Daoy (cell line): ENCODE data around the gene SSU72. TPM values are rescaled to one million over a fixed set of nuclear protein-coding genes. Genes with fewer than 3 reads are reported as not detected.
"Not testable (repeated sequence)": the region's sequence is repeated elsewhere in the genome, so short reads cannot be mapped to it uniquely, and the experiment has no call there.

Experiments used
- DNase-seq: peaks from one replicate; pipeline ENCODE4 v3.0.0-alpha.2; 2015; ENCODE audit warnings: low read depth
- total RNA-seq: library from RNA; depleted of rRNA; stranded (reverse); fragments of >200 nt; shearing (Covaris generic); gene quantifications from 2 replicates; pipeline ENCODE4 v1.2.3, GENCODE V29; 2014

Gene SSU72
- total RNA-seq, 1 experiment from 2014 or later, result 71.3 TPM

DNA sequence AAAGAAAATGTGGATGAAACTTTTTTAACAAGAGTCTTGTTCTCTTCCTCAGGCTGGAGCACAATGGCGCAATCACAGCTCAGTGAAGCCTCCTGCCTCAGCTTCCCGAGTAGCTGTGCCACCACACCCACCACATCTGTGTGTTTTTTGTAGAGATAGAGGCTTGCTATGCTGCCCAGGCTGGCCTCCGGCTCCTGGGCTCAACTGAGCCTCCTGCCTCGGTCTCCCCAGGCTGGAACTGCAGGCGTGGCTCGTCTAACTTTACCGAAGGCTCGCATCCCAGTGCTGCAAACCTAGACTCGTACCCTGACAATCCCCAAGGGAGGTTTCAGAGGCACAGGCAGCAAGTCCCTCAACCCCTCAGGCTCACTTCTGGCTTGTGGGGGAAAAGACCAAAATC lies 14.5 kb downstream of the SSU72 start:
- DNase-seq, result no peak

DNA sequence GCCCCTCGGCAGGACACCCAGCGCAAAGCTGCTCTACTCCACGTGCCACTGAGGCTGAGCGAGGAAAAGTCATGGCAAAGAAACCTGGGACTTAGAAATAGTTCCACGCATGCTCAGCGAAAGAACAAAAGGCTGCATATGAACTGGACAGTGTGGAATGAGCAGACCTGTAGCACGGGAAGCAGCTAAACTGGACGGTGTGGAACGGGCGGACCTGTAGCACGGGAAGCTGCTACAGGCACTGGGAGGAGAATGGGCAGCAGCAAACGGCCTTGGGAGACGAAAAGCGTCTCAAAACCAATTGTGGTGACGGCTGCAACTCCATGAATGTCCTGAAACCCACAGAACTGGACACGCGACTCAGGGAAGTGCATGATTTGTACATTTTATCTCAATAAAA lies 15.6 kb downstream of the SSU72 start:
- DNase-seq, result no peak

DNA sequence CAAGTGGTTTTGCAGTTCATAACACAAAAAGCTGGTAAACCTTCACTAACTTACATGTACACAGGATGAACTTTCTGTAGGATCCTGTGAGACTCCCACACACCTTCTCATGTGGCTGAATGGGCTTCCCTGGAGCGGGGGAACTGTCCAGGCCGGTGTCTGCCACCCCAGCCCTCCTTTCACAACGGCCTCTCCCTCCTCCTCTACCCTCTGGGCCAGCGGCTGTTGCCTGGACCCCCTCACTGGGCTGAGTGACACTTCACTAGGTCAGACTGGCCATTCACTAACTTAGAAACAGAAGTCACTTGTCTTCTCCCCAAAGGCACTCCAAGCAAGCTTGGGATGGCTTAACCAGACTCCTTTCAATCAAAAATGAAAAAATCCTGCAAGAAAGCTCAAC lies 16.1 kb downstream of the SSU72 start:
- DNase-seq, result no peak

DNA sequence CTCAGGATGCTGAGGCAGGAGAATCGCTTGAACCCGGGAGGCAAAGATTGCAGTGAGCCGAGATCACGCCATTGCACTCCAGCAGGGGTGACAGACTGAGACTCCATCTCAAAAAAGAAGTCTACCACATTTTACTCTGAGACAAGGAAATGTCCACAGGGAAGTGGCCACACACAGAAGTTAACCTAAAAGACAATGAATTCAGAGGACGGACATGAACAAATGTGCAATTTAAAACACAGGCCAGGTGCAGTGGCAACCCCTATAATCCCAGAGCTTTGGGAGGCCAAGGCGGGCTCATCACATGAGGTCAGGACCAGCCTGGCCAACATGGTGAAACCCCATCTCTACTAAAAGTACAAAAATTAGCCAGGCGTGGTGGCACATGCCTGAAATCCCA lies 17.0 kb downstream of the SSU72 start:
- not testable (repeated sequence) for DNase-seq

GRCh38 chr1:1556961-1557360 lies 17.7 kb downstream of the SSU72 start:
- not testable (repeated sequence) for DNase-seq

GRCh38 chr1:1556505-1556904 lies 18.2 kb downstream of the SSU72 start:
- no peak for DNase-seq

GRCh38 chr1:1554926-1555915 lies 19.4 kb downstream of the SSU72 start:
- peak; percentile 84 for DNase-seq

DNA sequence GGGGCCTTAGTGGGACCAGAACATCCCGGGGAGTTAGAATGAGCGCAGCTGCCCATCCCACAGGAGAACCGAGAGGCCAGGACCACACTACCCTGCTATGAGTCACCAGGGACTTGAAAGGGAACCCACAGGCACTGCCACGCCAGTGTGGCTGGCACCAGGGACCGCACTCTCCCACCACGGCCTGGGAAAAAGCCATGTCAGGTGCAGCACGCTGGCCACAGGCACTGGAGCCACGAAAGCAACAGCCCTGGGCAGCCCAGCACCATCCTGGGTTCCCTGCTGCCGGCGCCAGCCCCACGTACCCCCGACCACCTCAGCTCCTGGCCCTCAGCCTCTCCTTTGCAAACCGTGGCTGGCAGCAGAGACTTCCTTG lies 20.1 kb downstream of the SSU72 start:
- peak; percentile 36 for DNase-seq

GRCh38 chr1:1553821-1554494 lies 20.7 kb downstream of the SSU72 start:
- no peak for DNase-seq

- no peak for DNase-seq
Measured at GRCh38 chr1:1552263-1552639, 22.4 kb downstream of the SSU72 start.

DNA sequence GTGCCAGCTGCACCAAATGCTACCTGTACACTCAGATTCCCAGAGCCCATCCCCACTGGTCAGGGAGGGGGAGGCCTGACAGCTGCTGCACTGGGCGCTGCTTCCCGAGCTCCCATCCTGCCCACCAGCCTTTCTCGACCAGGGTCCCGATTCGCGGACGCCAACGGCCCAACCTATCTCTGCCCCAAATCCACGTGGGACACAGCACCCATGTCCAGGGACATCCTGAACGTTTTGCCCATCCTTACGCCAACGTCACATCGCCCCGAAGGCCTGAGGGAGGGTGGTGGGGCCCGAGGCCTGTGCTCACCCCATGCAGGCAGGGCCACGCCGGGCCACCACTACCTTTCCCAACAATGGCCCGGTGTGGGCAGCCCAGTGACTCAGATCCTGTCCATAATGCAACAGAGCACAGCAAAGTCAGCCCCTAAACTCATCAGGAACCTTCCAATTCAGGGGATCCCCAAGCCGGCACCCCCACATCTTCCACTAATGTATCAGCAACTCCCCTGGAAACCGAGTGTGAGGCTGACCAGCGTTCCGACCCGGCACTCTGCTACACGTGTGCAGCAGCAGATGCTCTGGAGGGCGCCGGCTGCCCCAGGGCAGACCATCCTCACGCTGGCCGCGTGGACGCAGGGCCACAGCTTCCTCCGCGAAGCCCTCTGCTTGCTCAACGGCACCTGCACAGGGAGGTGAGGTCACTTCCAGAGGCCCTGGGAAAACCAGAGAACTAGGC lies 23.0 kb downstream of the SSU72 start:
- DNase-seq, result no peak

- no peak for DNase-seq
Measured at GRCh38 chr1:1550591-1551432, 23.9 kb downstream of the SSU72 start.

GRCh38 chr1:1550087-1550486 lies 24.6 kb downstream of the SSU72 start:
- no peak for DNase-seq

GRCh38 chr1:1548591-1548990 lies 26.1 kb downstream of the SSU72 start:
- DNase-seq, result no peak

GRCh38 chr1:1547476-1547875 lies 27.2 kb downstream of the SSU72 start:
- DNase-seq, result no peak

- no peak for DNase-seq
Measured at GRCh38 chr1:1547011-1547410, 27.7 kb downstream of the SSU72 start.

DNA sequence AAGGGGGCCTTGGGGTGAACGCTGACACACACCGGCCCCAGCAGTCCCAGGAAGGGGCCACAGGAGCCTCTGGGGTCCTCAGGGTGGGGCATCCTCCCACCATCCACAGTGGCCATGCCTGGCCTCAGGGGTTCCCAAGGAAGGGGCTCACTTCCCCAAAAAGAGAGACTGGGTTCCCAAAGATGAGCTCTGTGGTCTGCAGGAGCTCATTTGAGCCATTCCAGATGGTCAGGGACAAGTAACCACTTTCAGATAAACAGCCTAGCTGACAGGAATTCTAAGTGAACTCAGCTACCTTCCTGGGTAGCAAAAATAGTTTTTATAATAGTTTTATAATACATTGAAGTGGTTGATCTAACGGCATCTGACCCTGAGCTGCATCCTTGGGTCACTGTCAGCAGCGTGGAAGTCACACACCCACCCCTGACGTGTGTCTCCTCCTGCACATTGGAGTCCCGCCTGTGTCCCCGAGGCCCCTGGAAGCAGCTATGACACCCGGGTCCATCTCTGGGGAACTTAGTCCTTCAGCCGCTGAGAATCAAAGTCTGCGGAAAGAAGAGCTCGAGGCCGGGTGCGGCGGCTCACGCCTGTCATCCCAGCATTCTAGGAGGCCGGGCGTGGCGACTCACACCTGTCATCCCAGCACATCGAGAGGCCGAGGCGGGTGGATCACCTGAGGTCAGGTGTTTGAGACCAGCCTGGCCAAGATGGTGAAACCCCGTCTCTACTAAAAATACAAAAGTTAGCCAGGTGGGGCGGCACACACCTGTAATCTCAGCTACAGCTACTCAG lies 28.5 kb downstream of the SSU72 start:
- no peak for DNase-seq

GRCh38 chr1:1544544-1544943 lies 30.1 kb downstream of the SSU72 start:
- no peak for DNase-seq

DNA sequence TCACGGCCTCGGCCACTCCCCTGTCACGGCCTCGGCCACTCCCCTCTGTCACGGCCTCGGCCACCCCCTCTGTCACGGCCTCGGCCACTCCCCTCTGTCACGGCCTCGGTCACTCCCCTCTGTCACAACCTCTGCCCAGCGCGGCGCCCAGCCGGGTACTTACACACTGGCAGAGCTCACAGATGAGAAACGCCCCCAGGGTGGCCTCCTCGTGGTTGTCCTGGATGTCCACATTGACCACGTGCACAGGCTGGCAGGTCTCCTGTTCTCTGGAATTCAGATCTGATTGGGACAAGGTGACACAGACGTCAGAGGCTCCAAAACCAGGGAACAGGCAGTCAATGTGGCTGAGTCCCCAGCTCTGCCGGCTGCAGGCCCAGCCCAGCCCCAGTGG lies 31.0 kb downstream of the SSU72 start:
- DNase-seq, result no peak
